NCI-H146 (cell line): ENCODE data around the gene DERA.

Experiments
- DNase-seq: peaks from one replicate; lab custom pipeline; 2025; lab: John Stamatoyannopoulos, UW

DERA gene

DNA sequence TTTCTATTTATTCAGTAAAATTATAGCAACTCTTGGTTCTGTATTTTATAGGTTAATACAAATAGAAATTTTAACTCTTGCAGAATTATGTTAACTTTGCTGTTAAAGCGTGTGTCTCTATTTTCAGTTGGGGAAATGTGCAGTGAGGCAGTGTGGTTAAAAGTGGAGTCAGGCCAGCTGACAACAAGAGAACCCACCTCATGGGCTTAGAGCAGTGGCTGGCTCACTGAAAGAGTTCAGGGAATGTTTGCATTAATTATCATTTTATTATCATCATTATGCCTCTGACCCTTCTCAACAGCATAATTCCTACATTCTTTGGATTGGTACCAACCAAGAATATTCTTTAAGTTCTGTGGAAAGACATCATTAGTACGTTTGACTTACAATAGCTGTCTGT is 163.8 kb downstream of the DERA start:
- DNase-seq: no peak

DNA sequence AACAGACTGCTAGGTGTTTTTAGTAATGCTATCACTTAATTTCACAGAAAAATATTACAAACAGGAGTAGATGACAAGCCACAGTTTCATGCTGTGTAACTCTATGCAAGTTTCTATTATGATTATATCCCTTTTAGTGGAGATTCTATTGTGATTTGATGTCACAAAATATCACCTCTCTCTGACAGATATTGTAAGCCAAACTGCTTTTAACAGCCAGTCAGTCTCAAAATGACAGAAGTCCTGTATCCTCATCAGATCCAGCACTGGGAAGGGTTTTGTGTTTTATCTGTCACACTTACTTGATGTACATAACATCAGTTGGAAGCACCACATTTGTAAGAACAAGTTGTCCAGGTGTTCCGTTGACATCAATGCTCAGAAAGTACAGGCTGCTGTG is 164.8 kb downstream of the DERA start:
- DNase-seq: no peak

DNA sequence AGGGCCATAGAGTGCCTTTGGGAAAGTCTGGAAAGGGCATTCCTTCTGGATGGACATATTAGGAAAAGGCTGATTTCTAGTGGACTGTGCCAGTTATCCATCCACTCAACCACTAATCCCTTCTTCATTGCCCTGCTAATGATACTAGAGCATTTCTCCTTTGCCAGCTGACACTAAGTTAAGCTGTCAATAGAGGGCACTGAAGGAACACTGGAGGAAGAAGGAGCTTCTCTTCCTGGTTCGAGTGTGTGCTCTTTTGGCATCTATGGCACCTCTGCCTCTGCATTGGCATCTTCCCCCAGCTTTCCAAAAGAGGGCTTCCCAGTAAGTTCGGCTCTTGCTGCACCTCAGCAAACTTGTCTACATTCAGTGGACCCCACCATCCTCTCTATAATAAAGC is 165.4 kb downstream of the DERA start:
- peak; percentile 85 for DNase-seq

DNA sequence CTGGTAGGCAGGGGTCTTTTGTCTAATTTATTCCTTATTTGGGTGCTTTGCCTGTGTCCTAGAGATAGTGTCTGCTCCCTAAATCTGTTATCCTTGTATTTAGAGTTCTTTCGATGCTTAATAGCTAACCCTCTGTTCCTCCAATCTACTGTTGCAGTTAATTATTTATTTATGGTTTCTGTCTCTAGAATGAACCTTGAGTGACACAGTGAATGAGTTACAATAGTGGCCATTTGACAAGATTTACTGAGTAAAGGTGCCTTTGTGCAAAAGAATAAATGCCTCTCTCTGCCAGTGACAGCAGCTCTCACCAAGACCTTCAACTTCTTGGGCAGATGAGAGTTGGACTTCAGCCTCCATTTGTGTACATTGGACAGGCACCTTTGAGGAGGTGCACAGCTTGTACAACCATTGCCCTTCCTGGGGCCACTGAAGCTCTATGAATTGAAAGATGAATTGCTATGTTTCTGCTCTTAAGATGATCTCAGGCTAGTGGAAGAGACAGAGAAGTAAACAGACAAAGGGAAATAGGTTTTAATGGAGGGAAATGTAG is 165.9 kb downstream of the DERA start:
- DNase-seq: no peak

DNA sequence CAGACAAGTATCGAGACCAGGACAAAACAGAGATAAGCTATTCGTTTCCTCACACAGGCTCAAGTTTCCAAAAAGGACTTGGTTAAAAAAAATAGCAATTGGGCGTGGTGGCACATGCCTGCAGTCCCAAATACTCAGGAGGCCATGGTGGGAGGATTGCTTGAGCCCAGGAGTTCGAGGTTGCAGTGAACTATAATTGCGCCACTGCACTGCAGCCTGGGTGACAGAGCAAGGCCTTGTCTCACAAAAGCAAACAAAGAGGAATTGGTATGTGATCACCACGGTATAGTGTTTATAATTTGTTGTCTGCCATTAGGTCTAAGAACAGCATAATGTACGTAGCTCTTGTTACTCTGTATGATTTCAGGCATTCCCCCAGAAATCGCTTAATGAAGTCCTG is 175.3 kb downstream of the DERA start:
- no peak for DNase-seq

DNA sequence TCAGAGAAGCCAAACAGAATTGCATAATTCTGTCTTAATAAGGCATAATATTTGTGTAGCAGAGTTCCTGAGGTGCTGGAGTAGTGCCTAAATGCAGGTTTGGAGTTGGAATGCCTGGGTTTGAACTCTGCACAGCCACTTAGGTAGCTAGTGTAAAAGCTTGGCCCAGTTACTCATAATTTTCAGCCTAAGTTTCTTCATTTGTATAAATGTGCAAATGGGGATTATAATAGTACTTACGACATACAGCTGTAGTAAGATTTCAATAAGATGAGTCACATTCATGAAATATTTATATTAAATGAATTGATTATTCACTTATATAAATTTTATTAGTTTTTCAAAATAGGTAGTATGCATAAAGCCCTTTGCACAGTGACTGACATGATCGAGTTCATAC is 175.8 kb downstream of the DERA start:
- no peak for DNase-seq
